Left lung (tissue), 10 donors: ENCODE measurements around the gene KSR2. TPM values are rescaled to one million over a fixed set of nuclear protein-coding genes. Genes with fewer than 3 reads are reported as not detected.

Source experiments
- ATAC-seq: fragments of 200-7000 bp; cut with Tn5 transposase; one replicate; pipeline ENCODE4 v1.9.1; 2020; ENCODE audit warnings: moderate library complexity
- DNase-seq, 4 donors: peaks; one replicate each; pipeline ENCODE4 v3.0.0-alpha.2; 2013 to 2020
- H3K27ac ChIP-seq, 2 donors: fragments of 200-600 bp; sonication (generic) in 1 of 2; one replicate each; pipeline versions ENCODE4 v1.5.0 to v1.8.0; 2020 to 2021
- H3K27me3 ChIP-seq, 2 donors: fragments of 200-600 bp; sonication (generic) in 1 of 2; one replicate each; pipeline versions ENCODE4 v1.5.0 to v1.8.0; 2020 to 2021
- H3K36me3 ChIP-seq, 2 donors: fragments of 200-600 bp; sonication (generic) in 1 of 2; one replicate each; pipeline versions ENCODE4 v1.5.0 to v1.8.0; 2020 to 2021
- H3K4me1 ChIP-seq, 2 donors: fragments of 200-600 bp; one replicate each; pipeline ENCODE4 v1.8.0; 2021
- H3K4me3 ChIP-seq, 2 donors: fragments of 200-600 bp; sonication (generic) in 1 of 2; one replicate each; pipeline versions ENCODE4 v1.5.0 to v1.8.0; 2020 to 2021; ENCODE audit warnings: mild to moderate bottlenecking in 1 of 2
- H3K9me3 ChIP-seq, 2 donors: fragments of 200-600 bp; sonication (generic) in 1 of 2; one replicate each; pipeline versions ENCODE4 v1.5.0 to v1.8.0; 2020 to 2021
- CTCF ChIP-seq, 2 donors: fragments of 200-600 bp; sonication (generic) in 1 of 2; IDR thresholded peaks; one replicate each; pipeline versions ENCODE4 v1.5.0 to v1.8.0; 2021; ENCODE audit warnings: antibody characterized with exemption in 2 of 2
- intact Hi-C, 2 donors: fragments of 100-400 bp; cut with DNase I; formaldehyde crosslinking; loops; one replicate each; pipeline versions ENCODE4 v1.11.2 to v1.14.2; 2022
- polyA plus RNA-seq, 6 donors: library from polyadenylated mRNA; unstranded; fragments of 120-200 nt; gene quantifications; one replicate each; pipeline ENCODE4 v1.2.1, GENCODE V29; 2013; ENCODE audit not compliant: insufficient read length in 6 of 6
- total RNA-seq, 2 donors: library from RNA; stranded (reverse); fragmentation: NEBNext Ultra II Directional; extraction: Animal tissue kit (Norgen Biotek cat#: 25700); gene quantifications; one replicate each; pipeline ENCODE4 v1.2.1, GENCODE V29; 2021
- donor health status: DM: no; HTN: yes; CAD: no.
- donor health status: DM: no; HTN: no; CAD: no.

The KSR2 gene
- total and polyA plus RNA-seq, 8 donors = 0.28 to 1.4 (median 0.41) TPM

- no peaks in the 10 kb centered on the region for H3K27me3 ChIP-seq
- no peaks in the 10 kb centered on the region for H3K36me3 ChIP-seq
- H3K4me1 ChIP-seq = no peaks in the 10 kb centered on the region
- no peak overlapping the region for H3K27ac ChIP-seq
- ATAC-seq (no peak), DNase-seq (no peak)
- no peak overlapping the region for H3K4me3 ChIP-seq
- H3K9me3 ChIP-seq = no peaks in the 10 kb centered on the region
- intact Hi-C loops = no loop called here
- no peak for TF ChIP-seq CTCF (IDR thresholded peaks at IDR 0.05)
Observed at GRCh38 chr12:117555889-117556288, 412.9 kb downstream of the KSR2 start.

- DNase-seq = no peak
- H3K4me1 ChIP-seq = no peaks in the 10 kb centered on the region
Observed at GRCh38 chr12:117552971-117553370, 415.8 kb downstream of the KSR2 start.

DNA sequence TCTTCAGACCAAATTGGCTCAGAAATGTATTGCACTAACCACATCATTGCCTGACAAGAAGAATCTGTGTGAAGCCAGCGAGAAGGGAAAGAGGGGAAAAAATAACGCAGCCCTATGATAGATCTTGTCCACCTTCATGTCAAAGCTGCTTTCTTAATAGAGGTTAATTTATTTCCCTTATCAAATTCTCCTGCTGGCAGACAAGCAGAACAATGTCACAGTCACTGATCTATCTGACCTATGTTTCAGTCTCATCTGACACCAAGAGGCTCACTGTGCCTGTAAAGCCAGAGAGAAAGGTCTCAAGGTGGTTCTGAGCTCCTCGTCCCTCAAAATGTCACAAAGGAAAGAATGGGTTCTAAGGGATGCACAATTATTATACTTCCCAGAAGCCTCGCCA is 417.1 kb downstream of the KSR2 start:
- Histone ChIP-seq H3K4me1 (no peaks in the 10 kb centered on the region), H3K4me3 (no peak overlapping the region), H3K27me3 (no peaks in the 10 kb centered on the region), H3K36me3 (no peaks in the 10 kb centered on the region), H3K9me3 (no peaks in the 10 kb centered on the region), H3K27ac (no peak overlapping the region)
- no peak for DNase-seq
- no peak for ATAC-seq
- intact Hi-C loops = no loop called here
- TF ChIP-seq CTCF (IDR thresholded peaks at IDR 0.05) = no peak

More at GRCh38 chr12:117552971-117553370, 415.8 kb downstream of the KSR2 start:
- Histone ChIP-seq H3K36me3 (no peaks in the 10 kb centered on the region), H3K27ac (no peak overlapping the region), H3K9me3 (no peaks in the 10 kb centered on the region), H3K27me3 (no peaks in the 10 kb centered on the region), H3K4me3 (no peak overlapping the region)
- no peak for TF ChIP-seq CTCF (IDR thresholded peaks at IDR 0.05)
- intact Hi-C loops = no loop called here
- no peak for ATAC-seq

DNA sequence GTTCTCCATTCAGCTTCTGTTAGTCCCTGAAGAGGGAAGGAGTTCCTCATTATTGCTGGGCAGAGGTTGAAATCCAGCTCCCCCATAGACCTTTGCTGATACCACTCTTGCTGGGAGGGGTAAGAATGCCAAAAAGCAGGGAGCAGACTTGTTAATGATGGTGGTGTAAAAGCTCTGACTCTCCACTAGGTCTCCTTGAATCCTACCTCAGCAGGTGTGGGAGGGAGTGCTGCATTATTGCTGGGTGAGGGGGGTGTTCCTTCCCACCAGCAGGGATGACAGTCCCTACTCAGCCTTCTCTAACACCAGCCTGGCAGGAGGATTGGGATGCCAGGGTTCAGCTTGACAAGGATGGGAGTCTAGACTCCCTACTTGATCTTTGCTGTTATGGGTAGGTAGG is 421.6 kb downstream of the KSR2 start:
- Histone ChIP-seq H3K27me3 (no peaks in the 10 kb centered on the region), H3K9me3 (no peaks in the 10 kb centered on the region), H3K36me3 (no peaks in the 10 kb centered on the region), H3K27ac (no peak overlapping the region), H3K4me3 (no peak overlapping the region), H3K4me1 (no peaks in the 10 kb centered on the region)
- ATAC-seq (no peak), DNase-seq (no peak)
- TF ChIP-seq CTCF (IDR thresholded peaks at IDR 0.05) = no peak
- intact Hi-C loops = no loop called here

DNA sequence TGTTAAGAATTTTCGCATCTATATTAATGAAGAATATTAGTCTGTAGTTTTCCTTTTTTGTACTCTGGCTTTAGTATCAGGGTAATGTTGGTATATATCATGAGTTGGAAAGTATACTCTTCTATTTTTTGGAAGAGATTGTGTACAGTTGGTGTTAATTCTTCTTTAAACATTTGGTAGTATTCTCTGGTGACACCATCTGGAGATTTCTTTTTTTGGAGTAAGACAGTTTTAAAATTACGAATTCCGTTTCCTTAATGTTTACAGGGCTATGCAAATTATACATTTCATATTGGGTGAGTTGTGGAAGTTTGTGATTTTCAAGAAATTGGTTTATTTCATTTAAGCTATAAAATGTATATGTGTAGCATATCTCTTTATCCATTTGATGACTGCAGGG is 423.6 kb downstream of the KSR2 start:
- H3K4me3 ChIP-seq = no peak overlapping the region
- ATAC-seq (no peak), DNase-seq (no peak)
- no peaks in the 10 kb centered on the region for H3K4me1 ChIP-seq
- no peaks in the 10 kb centered on the region for H3K9me3 ChIP-seq
- no peak overlapping the region for H3K27ac ChIP-seq
- intact Hi-C loops = no loop called here
- H3K27me3 ChIP-seq = peaks cover 0 to 7% of the 10 kb centered on the region in 2 donors
- no peaks in the 10 kb centered on the region for H3K36me3 ChIP-seq
- TF ChIP-seq CTCF (IDR thresholded peaks at IDR 0.05) = no peak
